ENCODE measurements around the gene CTDSP2. TPM values are rescaled to one million over a fixed set of nuclear protein-coding genes. Genes with fewer than 3 reads are reported as not detected.
A peak's percentile ranks its signal among the peaks of the same experiment; 100 is the strongest.

Gene CTDSP2
- total and polyA plus RNA-seq, 10 of the 15 experiments (the other 5 are each of a cell fraction or from before 2014, with no cell fraction given) = 17.3 to 98.2 (median 54.1) TPM

DNA sequence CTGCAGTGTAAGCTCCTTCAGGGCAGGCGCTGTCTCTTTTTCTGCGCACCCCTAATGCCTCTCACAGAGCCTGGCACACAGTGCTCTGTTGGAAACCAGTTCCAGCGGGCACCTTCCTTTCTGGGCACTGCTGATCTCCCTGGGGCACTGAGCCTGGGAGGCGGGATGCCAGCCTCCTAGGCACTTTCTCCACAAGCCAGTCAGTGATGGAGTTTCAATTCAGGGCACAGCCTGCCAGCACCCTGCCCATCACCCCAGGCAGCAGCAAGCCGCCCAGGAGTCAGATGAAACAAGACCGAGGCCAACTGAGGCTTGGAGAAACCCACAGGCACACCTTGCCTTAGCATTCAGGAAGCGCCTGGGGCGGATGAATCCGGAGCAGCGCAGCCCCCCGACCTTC lies 5.7 kb upstream of the CTDSP2 start:
- Histone ChIP-seq H3K27ac (ENCODE audit: control insufficient read depth, insufficient read depth) (no peak overlapping the region), H2AFZ (ENCODE audit: control insufficient read depth, low read depth, low read length) (no peak overlapping the region), H3K4me2 (ENCODE audit: control insufficient read depth, insufficient read depth) (no peak overlapping the region), H3K27me3 (replicated peaks in 1 of 2; ENCODE audit: control insufficient read depth in 2 of 2, insufficient read depth in 2 of 2, low read length in 1 of 2) (peaks cover 5 to 8% of the 10 kb centered on the region in 2 experiments; a peak in 3 of 4 replicates), H3K9me3 (replicated peaks; ENCODE audit: control insufficient read depth, insufficient read depth, low read length) (no peaks in the 10 kb centered on the region; the same call in 2 of the 3 replicates), H3K4me1 (ENCODE audit: control insufficient read depth, insufficient read depth, low read length) (peaks cover 12% of the 10 kb centered on the region), H3K9ac (ENCODE audit: control insufficient read depth, insufficient read depth, low read length) (no peak overlapping the region), H3K36me3 (ENCODE audit: control insufficient read depth in 2 of 2, insufficient read depth in 2 of 2, low read length in 1 of 2) (no peaks in the 10 kb centered on the region), H4K20me1 (ENCODE audit: control insufficient read depth, insufficient read depth) (no peaks in the 10 kb centered on the region), H3K4me3 (0 out of 2 replicates have a peak overlapping the region, but pooled peaks have one; percentile 6), H3K79me2 (ENCODE audit: control insufficient read depth, insufficient read depth, low read length) (no peaks in the 10 kb centered on the region)
- POLR2A ChIA-PET = interaction anchor here (0.6 to 1.0 kb wide), 2 partner anchors 9 to 64 kb away, joined by 3 read pairs; no protein-coding TSS in a partner anchor
- no TSS peak for BruUV-seq (replicated peaks)
- DNase-seq (ENCODE audit: low read depth, low spot score) (no peak), ATAC-seq (no peak), FAIRE-seq (no peak)
- RAD21 ChIA-PET (ENCODE audit: unreplicated experiment) = interaction anchor here (0.8 to 2.1 kb wide), 3 partner anchors 15 to 47 kb away, joined by 3 to 6 read pairs (median 4); no protein-coding TSS in a partner anchor
- CTCF ChIA-PET = interaction anchor here (0.7 to 1.6 kb wide), 2 partner anchors 52 to 69 kb away, joined by 3 to 5 read pairs; partner anchors contain the start of gene TSFM
- SMC1A ChIA-PET (ENCODE audit: uncharacterized antibody, unreplicated experiment) = interaction anchor here (2.2 kb wide), 1 partner anchor 15 kb away, joined by 5 read pairs; no protein-coding TSS in a partner anchor
- in situ Hi-C loops (cut with MboI) (no loop called here), intact Hi-C loops (cut with micrococcal nuclease; ENCODE audit: unreplicated experiment) (no loop called here)
- WGBS (ENCODE audit: insufficient coverage, insufficient replicate concordance, low lambda C conversion rate, missing lambda C conversion rate) = 33% methylated on average over 11 of the region's 11 CpGs
- TF ChIP-seq SP1 (IDR thresholded peaks at IDR 0.05; ENCODE audit: low read depth, low read length) (no peak), SRF (IDR thresholded peaks at IDR 0.05; ENCODE audit: low read depth in 2 of 2, low read length in 2 of 2) (no peak), SMC3 (IDR thresholded peaks at IDR 0.05; ENCODE audit: borderline replicate concordance, low read length) (no peak), ESRRA (IDR thresholded peaks at IDR 0.05; ENCODE audit: low read length) (no peak), NFIC (IDR thresholded peaks at IDR 0.05; ENCODE audit: low read depth, low read length) (no peak), ZSCAN29 (IDR thresholded peaks at IDR 0.05) (no peak), TCF3 (IDR thresholded peaks at IDR 0.05; ENCODE audit: borderline replicate concordance, insufficient read depth, low read depth, low read length) (no peak)
- TF ChIP-seq, protein P1, sequence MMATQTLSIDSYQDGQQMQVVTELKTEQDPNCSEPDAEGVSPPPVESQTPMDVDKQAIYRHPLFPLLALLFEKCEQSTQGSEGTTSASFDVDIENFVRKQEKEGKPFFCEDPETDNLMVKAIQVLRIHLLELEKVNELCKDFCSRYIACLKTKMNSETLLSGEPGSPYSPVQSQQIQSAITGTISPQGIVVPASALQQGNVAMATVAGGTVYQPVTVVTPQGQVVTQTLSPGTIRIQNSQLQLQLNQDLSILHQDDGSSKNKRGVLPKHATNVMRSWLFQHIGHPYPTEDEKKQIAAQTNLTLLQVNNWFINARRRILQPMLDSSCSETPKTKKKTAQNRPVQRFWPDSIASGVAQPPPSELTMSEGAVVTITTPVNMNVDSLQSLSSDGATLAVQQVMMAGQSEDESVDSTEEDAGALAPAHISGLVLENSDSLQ (IDR thresholded peaks at IDR 0.05) = no peak
- TF ChIP-seq, protein P2, sequence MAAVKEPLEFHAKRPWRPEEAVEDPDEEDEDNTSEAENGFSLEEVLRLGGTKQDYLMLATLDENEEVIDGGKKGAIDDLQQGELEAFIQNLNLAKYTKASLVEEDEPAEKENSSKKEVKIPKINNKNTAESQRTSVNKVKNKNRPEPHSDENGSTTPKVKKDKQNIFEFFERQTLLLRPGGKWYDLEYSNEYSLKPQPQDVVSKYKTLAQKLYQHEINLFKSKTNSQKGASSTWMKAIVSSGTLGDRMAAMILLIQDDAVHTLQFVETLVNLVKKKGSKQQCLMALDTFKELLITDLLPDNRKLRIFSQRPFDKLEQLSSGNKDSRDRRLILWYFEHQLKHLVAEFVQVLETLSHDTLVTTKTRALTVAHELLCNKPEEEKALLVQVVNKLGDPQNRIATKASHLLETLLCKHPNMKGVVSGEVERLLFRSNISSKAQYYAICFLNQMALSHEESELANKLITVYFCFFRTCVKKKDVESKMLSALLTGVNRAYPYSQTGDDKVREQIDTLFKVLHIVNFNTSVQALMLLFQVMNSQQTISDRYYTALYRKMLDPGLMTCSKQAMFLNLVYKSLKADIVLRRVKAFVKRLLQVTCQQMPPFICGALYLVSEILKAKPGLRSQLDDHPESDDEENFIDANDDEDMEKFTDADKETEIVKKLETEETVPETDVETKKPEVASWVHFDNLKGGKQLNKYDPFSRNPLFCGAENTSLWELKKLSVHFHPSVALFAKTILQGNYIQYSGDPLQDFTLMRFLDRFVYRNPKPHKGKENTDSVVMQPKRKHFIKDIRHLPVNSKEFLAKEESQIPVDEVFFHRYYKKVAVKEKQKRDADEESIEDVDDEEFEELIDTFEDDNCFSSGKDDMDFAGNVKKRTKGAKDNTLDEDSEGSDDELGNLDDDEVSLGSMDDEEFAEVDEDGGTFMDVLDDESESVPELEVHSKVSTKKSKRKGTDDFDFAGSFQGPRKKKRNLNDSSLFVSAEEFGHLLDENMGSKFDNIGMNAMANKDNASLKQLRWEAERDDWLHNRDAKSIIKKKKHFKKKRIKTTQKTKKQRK (IDR thresholded peaks at IDR 0.05; ENCODE audit: low read depth, low read length) = no peak
- TF ChIP-seq, protein P3, sequence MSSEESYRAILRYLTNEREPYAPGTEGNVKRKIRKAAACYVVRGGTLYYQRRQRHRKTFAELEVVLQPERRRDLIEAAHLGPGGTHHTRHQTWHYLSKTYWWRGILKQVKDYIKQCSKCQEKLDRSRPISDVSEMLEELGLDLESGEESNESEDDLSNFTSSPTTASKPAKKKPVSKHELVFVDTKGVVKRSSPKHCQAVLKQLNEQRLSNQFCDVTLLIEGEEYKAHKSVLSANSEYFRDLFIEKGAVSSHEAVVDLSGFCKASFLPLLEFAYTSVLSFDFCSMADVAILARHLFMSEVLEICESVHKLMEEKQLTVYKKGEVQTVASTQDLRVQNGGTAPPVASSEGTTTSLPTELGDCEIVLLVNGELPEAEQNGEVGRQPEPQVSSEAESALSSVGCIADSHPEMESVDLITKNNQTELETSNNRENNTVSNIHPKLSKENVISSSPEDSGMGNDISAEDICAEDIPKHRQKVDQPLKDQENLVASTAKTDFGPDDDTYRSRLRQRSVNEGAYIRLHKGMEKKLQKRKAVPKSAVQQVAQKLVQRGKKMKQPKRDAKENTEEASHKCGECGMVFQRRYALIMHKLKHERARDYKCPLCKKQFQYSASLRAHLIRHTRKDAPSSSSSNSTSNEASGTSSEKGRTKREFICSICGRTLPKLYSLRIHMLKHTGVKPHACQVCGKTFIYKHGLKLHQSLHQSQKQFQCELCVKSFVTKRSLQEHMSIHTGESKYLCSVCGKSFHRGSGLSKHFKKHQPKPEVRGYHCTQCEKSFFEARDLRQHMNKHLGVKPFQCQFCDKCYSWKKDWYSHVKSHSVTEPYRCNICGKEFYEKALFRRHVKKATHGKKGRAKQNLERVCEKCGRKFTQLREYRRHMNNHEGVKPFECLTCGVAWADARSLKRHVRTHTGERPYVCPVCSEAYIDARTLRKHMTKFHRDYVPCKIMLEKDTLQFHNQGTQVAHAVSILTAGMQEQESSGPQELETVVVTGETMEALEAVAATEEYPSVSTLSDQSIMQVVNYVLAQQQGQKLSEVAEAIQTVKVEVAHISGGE (CRISPR knock-in tag; IDR thresholded peaks at IDR 0.05) = no peak
- TF ChIP-seq, protein P4, sequence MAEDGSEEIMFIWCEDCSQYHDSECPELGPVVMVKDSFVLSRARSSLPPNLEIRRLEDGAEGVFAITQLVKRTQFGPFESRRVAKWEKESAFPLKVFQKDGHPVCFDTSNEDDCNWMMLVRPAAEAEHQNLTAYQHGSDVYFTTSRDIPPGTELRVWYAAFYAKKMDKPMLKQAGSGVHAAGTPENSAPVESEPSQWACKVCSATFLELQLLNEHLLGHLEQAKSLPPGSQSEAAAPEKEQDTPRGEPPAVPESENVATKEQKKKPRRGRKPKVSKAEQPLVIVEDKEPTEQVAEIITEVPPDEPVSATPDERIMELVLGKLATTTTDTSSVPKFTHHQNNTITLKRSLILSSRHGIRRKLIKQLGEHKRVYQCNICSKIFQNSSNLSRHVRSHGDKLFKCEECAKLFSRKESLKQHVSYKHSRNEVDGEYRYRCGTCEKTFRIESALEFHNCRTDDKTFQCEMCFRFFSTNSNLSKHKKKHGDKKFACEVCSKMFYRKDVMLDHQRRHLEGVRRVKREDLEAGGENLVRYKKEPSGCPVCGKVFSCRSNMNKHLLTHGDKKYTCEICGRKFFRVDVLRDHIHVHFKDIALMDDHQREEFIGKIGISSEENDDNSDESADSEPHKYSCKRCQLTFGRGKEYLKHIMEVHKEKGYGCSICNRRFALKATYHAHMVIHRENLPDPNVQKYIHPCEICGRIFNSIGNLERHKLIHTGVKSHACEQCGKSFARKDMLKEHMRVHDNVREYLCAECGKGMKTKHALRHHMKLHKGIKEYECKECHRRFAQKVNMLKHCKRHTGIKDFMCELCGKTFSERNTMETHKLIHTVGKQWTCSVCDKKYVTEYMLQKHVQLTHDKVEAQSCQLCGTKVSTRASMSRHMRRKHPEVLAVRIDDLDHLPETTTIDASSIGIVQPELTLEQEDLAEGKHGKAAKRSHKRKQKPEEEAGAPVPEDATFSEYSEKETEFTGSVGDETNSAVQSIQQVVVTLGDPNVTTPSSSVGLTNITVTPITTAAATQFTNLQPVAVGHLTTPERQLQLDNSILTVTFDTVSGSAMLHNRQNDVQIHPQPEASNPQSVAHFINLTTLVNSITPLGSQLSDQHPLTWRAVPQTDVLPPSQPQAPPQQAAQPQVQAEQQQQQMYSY (CRISPR knock-in tag; IDR thresholded peaks at IDR 0.05) = no peak
